H9 (cell line): Measurements from ENCODE around the gene MAGI1. TPM values are rescaled to one million over a fixed set of nuclear protein-coding genes. Genes with fewer than 3 reads are reported as not detected.

Experiments used
- DNase-seq: peaks from one replicate; pipeline ENCODE4 v3.0.0-alpha.2; 2017
- H2AFZ ChIP-seq: one replicate; pipeline ENCODE4 v1.6.1; 2013; ENCODE audit warnings: mild to moderate bottlenecking, low read length, control low read depth, moderate library complexity
- H2AK5ac ChIP-seq: 2 replicates; pipeline ENCODE4 v1.6.1; 2013; ENCODE audit warnings: low read length, control low read depth, mixed read lengths; ENCODE audit not compliant: insufficient read length
- H2BK120ac ChIP-seq: one replicate; pipeline ENCODE4 v1.6.1; 2013; ENCODE audit warnings: low read depth, mild to moderate bottlenecking, low read length, control low read depth, inconsistent platforms; ENCODE audit not compliant: poor library complexity, severe bottlenecking
- H2BK12ac ChIP-seq: 2 replicates; pipeline ENCODE4 v1.6.1; 2013; ENCODE audit warnings: low read length, control low read depth, mixed read lengths, low read depth; ENCODE audit not compliant: insufficient read length
- H2BK15ac ChIP-seq: 2 replicates; pipeline ENCODE4 v1.6.1; 2013; ENCODE audit warnings: low read depth, low read length, control low read depth
- H2BK20ac ChIP-seq: one replicate; pipeline ENCODE4 v1.6.1; 2013; ENCODE audit warnings: low read depth, mild to moderate bottlenecking, low read length, control low read depth, inconsistent platforms; ENCODE audit not compliant: poor library complexity, severe bottlenecking
- H2BK5ac ChIP-seq: 2 replicates; pipeline ENCODE4 v1.6.1; 2013; ENCODE audit warnings: low read length, control low read depth, mixed read lengths; ENCODE audit not compliant: insufficient read length
- H3K14ac ChIP-seq: 2 replicates; pipeline ENCODE4 v1.6.1; 2013; ENCODE audit warnings: low read length, control low read depth; ENCODE audit not compliant: insufficient read depth
- H3K18ac ChIP-seq: 2 replicates; pipeline ENCODE4 v1.6.1; 2013; ENCODE audit warnings: low read depth, mild to moderate bottlenecking, mixed read lengths, low read length, control low read depth; ENCODE audit not compliant: insufficient read length
- H3K23ac ChIP-seq: 2 replicates; pipeline ENCODE4 v1.6.1; 2013; ENCODE audit warnings: low read length, control low read depth, mixed read lengths, low read depth; ENCODE audit not compliant: insufficient read length
- H3K23me2 ChIP-seq: 2 replicates; pipeline ENCODE4 v1.6.1; 2013; ENCODE audit warnings: low read depth, mild to moderate bottlenecking, mixed read lengths, low read length, control low read depth; ENCODE audit not compliant: insufficient read length, poor library complexity, severe bottlenecking
- H3K27ac ChIP-seq: 2 replicates; pipeline ENCODE4 v1.5.1; 2013; ENCODE audit warnings: low read length, control low read depth, mixed read lengths, low read depth; ENCODE audit not compliant: insufficient read length
- H3K27me3 ChIP-seq: 2 replicates; pipeline ENCODE4 v1.6.1; 2013; ENCODE audit warnings: low read length, control low read depth, inconsistent platforms; ENCODE audit not compliant: insufficient read depth
- H3K4ac ChIP-seq: 2 replicates; pipeline ENCODE4 v1.6.1; 2013; ENCODE audit warnings: low read depth, mild to moderate bottlenecking, control low read depth, inconsistent platforms, low read length, moderate library complexity
- H3K4me1 ChIP-seq: 2 replicates; pipeline ENCODE4 v1.6.1; 2013; ENCODE audit warnings: low read length, control low read depth, inconsistent platforms; ENCODE audit not compliant: insufficient read depth
- H3K4me2 ChIP-seq: 2 replicates; pipeline ENCODE4 v1.6.1; 2013; ENCODE audit warnings: low read length, control low read depth, mixed read lengths; ENCODE audit not compliant: insufficient read length, insufficient read depth
- H3K56ac ChIP-seq: 2 replicates; pipeline ENCODE4 v1.6.1; 2013; ENCODE audit warnings: low read depth, mild to moderate bottlenecking, mixed read lengths, low read length, control low read depth; ENCODE audit not compliant: insufficient read length
- H3K79me1 ChIP-seq: 2 replicates; pipeline ENCODE4 v1.6.1; 2013; ENCODE audit warnings: low read depth, mild to moderate bottlenecking, moderate library complexity, low read length, control low read depth, inconsistent platforms; ENCODE audit not compliant: insufficient read depth, poor library complexity, severe bottlenecking
- H3K79me2 ChIP-seq: 2 replicates; pipeline ENCODE4 v1.6.1; 2013; ENCODE audit warnings: low read length, control low read depth, inconsistent platforms; ENCODE audit not compliant: insufficient read depth
- H3K9ac ChIP-seq: 2 replicates; pipeline ENCODE4 v1.6.1; 2013; ENCODE audit warnings: low read length, control low read depth, mixed read lengths; ENCODE audit not compliant: insufficient read length; ENCODE audit errors: extremely low read depth
- H3K9me3 ChIP-seq: one replicate; pipeline ENCODE4 v1.6.1; 2013; ENCODE audit warnings: low read depth, low read length, inconsistent platforms; ENCODE audit not compliant: control insufficient read depth
- H3T11ph ChIP-seq: one replicate; pipeline ENCODE4 v1.6.1; 2013; ENCODE audit warnings: mild to moderate bottlenecking, low read length, control low read depth, inconsistent platforms
- H4K20me1 ChIP-seq: one replicate; pipeline ENCODE4 v1.6.1; 2013; ENCODE audit not compliant: control insufficient read depth, insufficient read length, insufficient read depth
- H4K5ac ChIP-seq: 2 replicates; pipeline ENCODE4 v1.6.1; 2013; ENCODE audit warnings: low read depth, mild to moderate bottlenecking, mixed read lengths, low read length, control low read depth; ENCODE audit not compliant: insufficient read length
- H4K8ac ChIP-seq: replicated peaks from 2 replicates; pipeline ENCODE4 v1.6.1; 2013; ENCODE audit warnings: low read length, control low read depth, mixed read lengths, low read depth; ENCODE audit not compliant: insufficient read length
- H4K91ac ChIP-seq: 2 replicates; pipeline ENCODE4 v1.6.1; 2013; ENCODE audit warnings: low read depth, mild to moderate bottlenecking, moderate library complexity, mixed read lengths, low read length, control low read depth; ENCODE audit not compliant: insufficient read length
- H3K27ac Mint-ChIP-seq, 3 experiments: 2 replicates in 2 of 3; 3 replicates in 1 of 3; pipeline ENCODE4 v1.8.0; 2020 to 2021; ENCODE audit warnings: mixed read lengths in 3 of 3, mild to moderate bottlenecking in 1 of 3, moderate library complexity in 1 of 3
- H3K27me3 Mint-ChIP-seq: 2 replicates; pipeline ENCODE4 v1.8.0; 2021; ENCODE audit warnings: low read depth, mild to moderate bottlenecking, moderate library complexity, mixed read lengths
- H3K36me3 Mint-ChIP-seq, 3 experiments: 2 replicates in 2 of 3; 3 replicates in 1 of 3; pipeline ENCODE4 v1.8.0; 2020 to 2021; ENCODE audit warnings: low read depth in 3 of 3, mixed read lengths in 3 of 3; ENCODE audit not compliant: insufficient read depth in 1 of 3
- H3K4me1 Mint-ChIP-seq, 2 experiments: 2 replicates each; pipeline ENCODE4 v1.8.0; 2020; ENCODE audit warnings: mixed read lengths in 2 of 2
- H3K4me3 Mint-ChIP-seq, 2 experiments: 2 replicates in 1 of 2; 3 replicates in 1 of 2; pipeline ENCODE4 v1.8.0; 2020 to 2021; ENCODE audit warnings: mild to moderate bottlenecking in 2 of 2, mixed read lengths in 2 of 2, moderate library complexity in 1 of 2
- H3K9me3 Mint-ChIP-seq, 2 experiments: 2 replicates in 1 of 2; 3 replicates in 1 of 2; pipeline ENCODE4 v1.8.0; 2020; ENCODE audit warnings: mild to moderate bottlenecking in 2 of 2, mixed read lengths in 2 of 2, moderate library complexity in 1 of 2
- WGBS: extraction: QIAGEN DNeasy Blood & Tissue Kit; methylation state at CpG from one replicate; pipeline ENCODE4 v1.1.7; 2013; ENCODE audit warnings: missing lambda C conversion rate, low lambda C conversion rate, mixed read lengths; ENCODE audit not compliant: insufficient read length; ENCODE audit errors: extremely low coverage; 5-methylcytosine and 5-hydroxymethylcytosine counted together
- total RNA-seq: library from RNA; stranded (reverse); gene quantifications from 2 replicates; pipeline ENCODE4 v1.2.1, GENCODE V29; 2021
- TF ChIP-seq, protein P1 (sequence below): fragments of 200-600 bp; sonication (generic); conservative IDR thresholded peaks from 3 replicates; pipeline ENCODE4 v1.8.0; 2021; ENCODE audit warnings: antibody characterized with exemption, mild to moderate bottlenecking

MAGI1 gene
- total RNA-seq, 1 experiment from 2014 or later, result 65.7 TPM

DNA sequence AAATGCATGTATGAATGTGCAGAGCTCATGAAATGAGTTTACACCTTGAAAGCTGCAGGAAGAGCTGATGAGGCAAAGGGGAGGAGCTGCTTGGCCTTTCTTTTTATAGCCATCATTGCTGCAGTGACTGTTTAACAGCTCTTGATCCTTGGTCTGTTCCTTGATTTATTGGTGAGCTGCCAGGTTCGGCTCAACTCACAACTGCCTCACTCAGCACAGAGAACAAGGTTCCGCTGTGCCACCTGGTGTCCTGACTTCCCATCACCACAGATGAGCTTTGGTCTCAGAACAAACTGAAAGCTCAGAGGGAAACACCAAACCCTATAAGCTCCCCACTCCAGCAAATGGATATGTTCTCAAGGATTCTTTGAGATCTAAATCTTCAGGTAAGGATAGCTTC lies 626.1 kb downstream of the MAGI1 start:
- no CpG with 5 or more reads among the region's 2 CpGs for WGBS
- Histone ChIP-seq H3K79me2 (no peaks in the 10 kb centered on the region), H2BK12ac (no peak overlapping the region), H4K8ac (no peak overlapping the region), H3K18ac (no peak overlapping the region), H3K79me1 (no peaks in the 10 kb centered on the region), H3K14ac (no peak overlapping the region), H2BK5ac (no peak overlapping the region), H3K4me1 (no peaks in the 10 kb centered on the region), H2AFZ (no peak overlapping the region), H3K27ac (no peak overlapping the region), H3K56ac (no peak overlapping the region), H3K4ac (no peak overlapping the region), H2AK5ac (no peak overlapping the region), H3K27me3 (no peaks in the 10 kb centered on the region), H3K4me2 (no peak overlapping the region), H2BK120ac (no peak overlapping the region), H4K20me1 (no peaks in the 10 kb centered on the region), H3T11ph (no peak overlapping the region), H2BK20ac (no peak overlapping the region), H3K23ac (no peak overlapping the region), H3K23me2 (no peaks in the 10 kb centered on the region), H4K91ac (no peak overlapping the region), H3K9me3 (no peaks in the 10 kb centered on the region), H3K9ac (no peak overlapping the region), H4K5ac (no peak overlapping the region), H2BK15ac (no peak overlapping the region)
- TF ChIP-seq, protein P1, sequence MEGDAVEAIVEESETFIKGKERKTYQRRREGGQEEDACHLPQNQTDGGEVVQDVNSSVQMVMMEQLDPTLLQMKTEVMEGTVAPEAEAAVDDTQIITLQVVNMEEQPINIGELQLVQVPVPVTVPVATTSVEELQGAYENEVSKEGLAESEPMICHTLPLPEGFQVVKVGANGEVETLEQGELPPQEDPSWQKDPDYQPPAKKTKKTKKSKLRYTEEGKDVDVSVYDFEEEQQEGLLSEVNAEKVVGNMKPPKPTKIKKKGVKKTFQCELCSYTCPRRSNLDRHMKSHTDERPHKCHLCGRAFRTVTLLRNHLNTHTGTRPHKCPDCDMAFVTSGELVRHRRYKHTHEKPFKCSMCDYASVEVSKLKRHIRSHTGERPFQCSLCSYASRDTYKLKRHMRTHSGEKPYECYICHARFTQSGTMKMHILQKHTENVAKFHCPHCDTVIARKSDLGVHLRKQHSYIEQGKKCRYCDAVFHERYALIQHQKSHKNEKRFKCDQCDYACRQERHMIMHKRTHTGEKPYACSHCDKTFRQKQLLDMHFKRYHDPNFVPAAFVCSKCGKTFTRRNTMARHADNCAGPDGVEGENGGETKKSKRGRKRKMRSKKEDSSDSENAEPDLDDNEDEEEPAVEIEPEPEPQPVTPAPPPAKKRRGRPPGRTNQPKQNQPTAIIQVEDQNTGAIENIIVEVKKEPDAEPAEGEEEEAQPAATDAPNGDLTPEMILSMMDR, result peak; percentile 49; the same call in 2 of the 3 replicates
- Mint-ChIP-seq H3K9me3 (no peaks in the 10 kb centered on the region), H3K36me3 (peaks cover 5 to 9% (median 6%) of the 10 kb centered on the region in 3 experiments; a peak in 5 of 7 replicates), H3K27ac (no peak overlapping the region; a peak in 1 of 7 replicates), H3K4me1 (peaks cover 24 to 25% of the 10 kb centered on the region in 2 experiments), H3K4me3 (no peak overlapping the region), H3K27me3 (no peaks in the 10 kb centered on the region)
- DNase-seq, result no peak
